Suprapubic skin (tissue), 4 donors: ENCODE data around the gene NTM.

Experiments used
- CTCF ChIP-seq, 2 donors: fragments of 200-600 bp in 1 of 2; fragments of 450-650 bp in 1 of 2; sonication (generic) in 1 of 2; IDR thresholded peaks; one replicate each; pipeline ENCODE4 v1.5.1; 2016 to 2019; ENCODE audit warnings: antibody characterized with exemption in 2 of 2, mild to moderate bottlenecking in 1 of 2, moderate library complexity in 1 of 2
- EP300 ChIP-seq: sonication (generic); formaldehyde crosslinking; IDR thresholded peaks from one replicate; pipeline ENCODE4 v1.6.1; 2017; ENCODE audit warnings: antibody characterized with exemption
- POLR2A ChIP-seq, 2 donors: fragments of 450-650 bp; IDR thresholded peaks; one replicate each; pipeline ENCODE4 v1.6.1; 2017; ENCODE audit warnings: antibody characterized with exemption in 2 of 2, mild to moderate bottlenecking in 2 of 2, moderate library complexity in 2 of 2
- POLR2AphosphoS5 ChIP-seq, 3 donors: sonication (generic); formaldehyde crosslinking; IDR thresholded peaks; one replicate each; pipeline ENCODE4 v1.6.1; 2017; ENCODE audit warnings: antibody characterized with exemption in 3 of 3

GRCh38 chr11:132186699-132187098 is 816.3 kb downstream of the NTM start:
- TF ChIP-seq POLR2A (IDR thresholded peaks at IDR 0.05): no peak
- no peak for TF ChIP-seq CTCF (IDR thresholded peaks at IDR 0.05)
- TF ChIP-seq EP300: no peak
- TF ChIP-seq POLR2AphosphoS5 (IDR thresholded peaks at IDR 0.05): no peak
